ENCODE results near the gene USP1.

Gene USP1

DNA sequence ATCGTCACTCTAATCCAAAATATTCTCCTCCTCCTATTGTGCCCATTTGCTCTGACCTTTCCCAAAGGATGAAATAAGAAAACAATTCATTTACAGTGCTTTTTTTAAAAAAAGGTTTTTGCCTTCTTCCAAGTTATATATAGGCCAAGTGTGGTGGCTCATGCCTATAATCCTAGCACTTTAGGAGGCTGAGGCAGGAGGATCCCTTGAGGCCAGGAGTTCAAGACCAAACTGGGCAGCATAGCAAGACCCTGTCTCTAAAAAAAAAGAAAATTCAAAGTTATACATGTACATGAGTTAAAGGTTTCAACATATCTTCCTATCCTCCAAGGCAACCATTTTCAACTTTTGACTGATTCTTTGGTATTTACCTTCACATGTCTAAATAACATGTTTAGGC, 10.1 kb upstream of the USP1 start:
- FAIRE-seq: no peak

DNA sequence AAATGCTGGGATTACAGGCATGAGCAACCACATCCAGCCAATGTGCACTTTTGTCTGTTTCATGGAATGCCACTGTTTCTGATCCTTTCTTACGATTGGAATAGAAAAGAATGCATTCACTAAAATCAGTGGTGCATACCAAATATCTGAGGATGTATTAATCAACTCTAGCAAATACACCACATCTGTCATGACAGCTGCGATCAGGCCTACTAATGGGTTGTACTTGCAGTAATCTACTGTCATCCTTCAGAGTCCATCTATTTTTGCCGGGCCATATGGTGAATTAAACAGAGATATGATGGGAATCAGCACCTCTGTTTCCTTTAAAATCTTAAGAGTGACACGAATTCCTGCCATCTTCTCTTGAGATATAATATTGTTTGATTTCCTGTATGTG, 8.5 kb upstream of the USP1 start:
- FAIRE-seq (no peak), DNase-seq (ENCODE audit: low spot score) (no peak)

More for the DNA sequence above, 10.1 kb upstream of the USP1 start:
- no peak for DNase-seq (ENCODE audit: low spot score)

DNA sequence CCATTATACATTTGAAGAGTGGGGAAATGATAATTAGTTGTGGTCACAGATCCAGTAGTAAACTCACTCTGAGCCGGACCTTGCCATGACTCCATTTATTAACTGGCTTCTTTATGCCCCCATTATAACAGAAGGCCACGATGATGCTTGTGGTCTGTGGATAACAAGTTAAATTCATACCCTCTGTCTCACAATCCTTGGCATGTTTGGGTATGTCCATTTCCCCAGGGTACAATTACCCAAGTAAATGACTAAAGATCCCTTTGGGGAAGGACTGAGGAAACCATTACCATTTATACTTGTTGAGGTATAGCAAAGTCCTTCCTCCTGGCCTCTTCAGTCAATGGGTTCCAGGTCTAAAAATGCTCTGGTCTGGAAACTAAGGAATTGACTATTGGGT, 7.3 kb upstream of the USP1 start:
- DNase-seq (ENCODE audit: low spot score) (no peak), FAIRE-seq (no peak)

DNA sequence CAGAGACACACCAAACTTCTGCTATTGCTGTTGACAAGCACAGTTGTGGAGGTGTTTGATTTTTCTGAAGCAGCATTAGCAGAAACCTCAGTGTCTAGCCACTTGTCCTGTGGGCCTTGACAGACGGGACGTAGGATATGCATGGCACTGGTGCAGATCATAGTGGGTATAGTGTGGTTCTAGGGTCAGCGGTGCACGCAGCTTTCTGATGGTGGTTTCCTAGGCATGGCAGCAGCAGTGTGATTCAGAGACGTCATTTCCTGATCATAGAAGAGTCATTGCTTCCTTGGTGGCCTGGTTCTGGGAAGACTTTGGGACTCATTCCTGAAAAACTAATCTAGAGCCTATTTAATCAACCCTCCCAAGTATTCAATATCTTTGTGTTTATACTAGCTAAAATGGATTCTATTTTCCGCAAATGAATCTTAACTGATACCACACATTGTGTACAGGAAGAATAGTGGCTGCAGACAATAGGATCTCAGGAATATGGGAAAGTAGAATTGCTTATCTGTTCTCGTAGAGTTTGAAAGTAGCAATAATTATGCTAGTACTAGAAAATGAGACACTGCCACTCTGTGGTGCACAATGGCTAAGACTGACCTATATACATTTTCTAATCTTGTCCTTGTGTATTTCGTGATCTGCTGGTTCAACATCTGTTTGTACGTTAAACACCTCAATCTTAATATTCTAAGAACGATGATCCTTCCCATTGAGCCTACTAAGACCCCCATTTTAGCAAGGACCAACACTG, 2.8 kb upstream of the USP1 start:
- FAIRE-seq (no peak), DNase-seq (ENCODE audit: low spot score) (no peak)

DNA sequence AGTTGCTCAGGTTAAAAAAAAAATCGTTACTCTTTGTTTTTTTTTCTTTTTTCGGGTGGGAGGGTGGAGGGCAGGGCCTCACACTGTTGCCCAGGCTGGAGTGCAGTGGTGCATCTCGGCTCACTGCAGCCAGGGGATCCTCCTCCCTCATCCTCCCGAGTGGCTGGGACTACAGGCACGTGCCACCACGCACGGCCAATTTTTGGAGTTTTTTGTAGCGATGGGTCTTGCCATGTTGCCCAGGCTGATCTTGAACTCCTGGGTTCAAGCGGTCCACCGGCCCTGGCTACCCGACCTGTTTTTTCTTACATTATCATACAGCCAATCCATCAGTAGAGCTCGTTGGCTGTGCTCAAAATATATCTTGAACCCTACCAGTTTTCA, 2.2 kb upstream of the USP1 start:
- no peak for FAIRE-seq
- no peak for DNase-seq (ENCODE audit: low spot score)

DNA sequence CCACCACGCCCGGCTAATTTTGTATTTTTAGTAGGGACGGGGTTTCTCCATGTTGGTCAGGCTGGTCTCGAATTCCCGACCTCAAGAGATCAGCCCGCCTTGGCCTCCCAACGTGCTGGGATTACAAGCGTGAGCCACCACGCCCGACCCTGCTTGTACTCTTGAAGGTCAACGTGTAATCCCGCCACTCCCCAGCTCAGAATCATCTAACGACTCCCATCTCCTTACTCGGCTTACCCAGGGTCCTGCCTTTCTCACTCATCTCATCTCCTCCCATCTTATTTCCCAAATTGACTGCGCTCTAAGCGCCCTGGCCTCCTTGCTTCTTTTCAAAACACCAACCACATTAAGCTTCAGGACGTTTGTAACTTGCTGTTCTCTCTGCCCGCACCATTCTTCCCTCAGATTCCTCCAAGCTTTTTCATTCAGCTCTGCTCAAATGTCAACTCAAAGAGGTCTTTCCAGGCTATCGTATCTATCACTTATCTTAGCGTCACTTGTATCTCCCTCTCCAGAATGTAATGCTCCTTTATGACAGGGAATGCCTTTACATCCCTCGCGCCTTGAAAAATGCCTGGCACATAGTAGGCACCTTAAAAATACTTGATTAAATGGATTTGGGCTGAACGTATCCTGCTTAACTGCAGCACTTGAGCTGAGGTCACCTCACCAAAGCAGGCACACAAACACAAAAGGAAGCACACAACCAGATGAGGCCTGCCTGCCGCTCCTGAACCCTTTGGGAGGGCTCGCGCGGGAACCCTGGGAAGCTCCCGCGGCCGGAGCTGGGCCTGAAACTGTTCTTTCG, 1.4 kb upstream of the USP1 start:
- no peak for DNase-seq (ENCODE audit: low spot score)
- no peak for FAIRE-seq

DNA sequence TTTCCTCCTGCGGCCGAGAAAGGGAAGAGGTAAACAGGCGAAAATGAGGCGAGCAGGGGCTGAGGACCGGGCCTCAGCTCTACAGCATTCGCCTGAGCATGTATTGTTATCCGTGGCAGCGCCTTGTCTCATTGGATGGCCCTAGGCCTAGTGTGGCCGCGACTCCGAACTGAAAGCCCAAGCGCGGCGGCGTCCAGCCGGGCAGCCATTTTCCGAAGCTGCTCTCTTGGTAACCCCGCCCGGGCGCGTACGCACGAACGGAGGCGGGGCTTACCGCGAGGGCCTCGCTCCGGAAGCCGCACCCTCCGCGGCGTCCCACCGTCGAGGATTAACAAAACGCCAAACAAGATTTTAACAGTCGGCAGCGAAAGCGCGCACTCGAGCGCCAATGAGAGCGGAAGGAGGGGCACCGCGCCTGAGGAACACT, 797 bp upstream of the USP1 start:
- FAIRE-seq (no peak), DNase-seq (ENCODE audit: low spot score) (no peak)

DNA sequence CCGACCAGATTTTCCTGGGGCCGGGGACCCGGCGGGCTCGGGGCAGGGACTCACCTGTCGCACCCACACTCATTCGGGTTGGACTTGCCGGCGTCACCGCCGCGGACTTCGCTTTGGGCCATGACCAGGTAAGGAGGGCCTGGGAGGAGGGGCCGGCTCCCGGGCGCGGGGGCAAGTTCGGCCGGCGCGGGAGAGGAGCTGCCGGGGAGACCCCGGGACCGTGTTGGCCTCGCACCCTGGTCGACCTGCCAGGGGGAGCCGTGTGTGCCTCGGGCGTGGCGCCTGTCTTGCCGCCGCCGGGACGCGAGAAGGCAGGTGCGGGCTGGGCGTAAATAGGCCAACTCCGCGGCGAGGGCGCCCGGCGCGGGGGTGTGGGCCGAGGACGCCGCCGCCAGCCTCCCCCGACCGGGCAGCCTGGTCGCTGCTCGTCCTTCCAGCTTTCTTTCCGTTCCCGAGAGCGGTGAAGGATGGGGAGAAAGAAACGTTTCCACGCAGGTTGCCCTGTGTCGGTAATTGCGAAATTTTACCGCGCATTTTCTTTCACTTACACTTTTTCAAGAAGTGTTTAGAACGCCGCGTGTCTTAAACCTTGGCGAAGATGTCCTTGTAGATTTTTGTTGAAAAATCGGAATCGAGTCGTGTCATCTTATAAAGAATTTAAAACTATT, 558 bp downstream of the USP1 start:
- FAIRE-seq (no peak), DNase-seq (ENCODE audit: low spot score) (peak; percentile 24)

DNA sequence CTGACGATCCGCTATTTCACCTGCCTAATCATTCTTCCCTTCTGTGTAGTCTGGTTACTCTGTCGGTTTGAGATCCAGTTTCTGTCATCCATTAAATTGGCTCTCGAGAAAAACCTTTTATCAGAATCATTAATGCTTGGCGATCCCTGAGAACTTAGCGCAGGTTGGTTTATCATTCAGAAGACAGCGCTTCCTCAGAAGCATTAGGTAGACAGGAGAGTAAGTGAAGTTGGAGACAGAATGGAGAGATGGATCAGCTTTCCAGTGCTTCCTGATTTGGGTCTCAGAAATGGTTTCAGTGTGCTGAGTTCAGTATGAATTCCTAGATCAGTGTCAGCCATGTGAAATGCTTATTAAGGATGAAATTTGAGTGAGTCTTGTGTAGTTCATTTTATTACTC, 1.3 kb downstream of the USP1 start:
- no peak for FAIRE-seq
- no peak for DNase-seq (ENCODE audit: low spot score)

DNA sequence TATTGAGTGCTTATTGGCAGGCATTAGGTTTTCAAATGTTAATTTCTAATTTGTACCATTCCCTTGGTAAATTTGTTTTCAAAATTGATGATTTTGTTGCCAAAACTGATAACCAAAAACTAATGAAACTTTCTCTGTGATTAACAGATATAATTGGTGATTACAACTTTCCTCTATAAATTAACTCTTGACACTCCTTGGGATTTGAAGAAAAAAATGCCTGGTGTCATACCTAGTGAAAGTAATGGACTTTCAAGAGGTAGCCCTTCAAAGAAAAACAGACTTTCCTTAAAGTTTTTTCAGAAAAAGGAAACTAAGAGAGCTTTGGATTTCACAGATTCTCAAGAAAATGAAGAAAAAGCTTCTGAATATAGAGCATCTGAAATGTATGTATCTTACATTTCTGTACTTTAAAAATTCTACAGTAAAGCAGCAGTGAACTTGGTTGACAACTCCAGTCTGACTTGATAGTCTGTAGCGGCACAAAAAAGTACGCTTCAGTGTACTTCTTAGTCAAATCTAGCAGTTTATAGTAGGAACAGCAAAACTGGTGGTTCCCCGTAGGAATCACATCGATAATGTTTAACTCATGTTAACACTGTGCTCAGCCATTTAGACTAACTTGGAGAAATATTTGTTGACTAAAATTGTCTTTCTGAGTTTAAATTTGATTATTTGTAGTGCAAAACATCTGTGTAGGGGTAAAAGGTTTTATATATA, 3.0 kb downstream of the USP1 start:
- no peak for DNase-seq (ENCODE audit: low spot score)
- no peak for FAIRE-seq

DNA sequence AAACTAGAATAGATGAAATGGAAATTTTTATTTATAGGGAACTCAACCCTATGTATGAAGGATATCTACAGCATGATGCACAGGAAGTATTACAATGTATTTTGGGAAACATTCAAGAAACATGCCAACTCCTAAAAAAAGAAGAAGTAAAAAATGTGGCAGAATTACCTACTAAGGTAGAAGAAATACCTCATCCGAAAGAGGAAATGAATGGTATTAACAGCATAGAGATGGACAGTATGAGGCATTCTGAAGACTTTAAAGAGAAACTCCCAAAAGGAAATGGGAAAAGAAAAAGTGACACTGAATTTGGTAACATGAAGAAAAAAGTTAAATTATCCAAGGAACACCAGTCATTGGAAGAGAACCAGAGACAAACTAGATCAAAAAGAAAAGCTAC, 7.9 kb downstream of the USP1 start:
- FAIRE-seq (no peak), DNase-seq (ENCODE audit: low spot score) (no peak)

DNA sequence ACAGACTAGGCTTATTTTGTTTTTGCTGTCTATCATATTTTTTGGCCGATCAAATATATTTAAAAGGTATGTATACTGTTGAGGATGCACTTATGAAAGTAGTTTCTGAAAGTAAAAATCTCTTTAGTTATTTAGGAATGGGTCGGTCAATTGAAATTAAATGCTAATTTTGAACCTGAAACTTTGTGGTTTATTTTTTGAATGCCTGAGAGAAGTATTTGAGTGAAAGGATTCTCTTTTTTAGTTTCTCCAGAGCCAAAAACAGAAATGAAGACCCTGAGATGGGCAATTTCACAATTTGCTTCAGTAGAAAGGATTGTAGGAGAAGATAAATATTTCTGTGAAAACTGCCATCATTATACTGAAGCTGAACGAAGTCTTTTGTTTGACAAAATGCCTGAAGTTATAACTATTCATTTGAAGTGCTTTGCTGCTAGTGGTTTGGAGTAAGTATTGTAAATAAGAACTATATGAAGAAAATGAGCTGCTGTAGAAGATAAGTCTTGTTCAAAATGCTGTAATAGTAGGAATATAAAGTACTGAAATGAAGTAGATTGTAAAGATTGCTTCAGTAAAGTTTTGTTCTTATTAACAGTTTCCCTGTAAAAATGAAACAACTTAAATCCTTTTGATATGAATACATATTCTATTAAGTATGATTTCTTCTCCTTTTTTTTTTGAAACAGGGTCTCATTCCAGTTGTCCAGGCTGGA, 11.5 kb downstream of the USP1 start:
- no peak for FAIRE-seq
- DNase-seq (ENCODE audit: low spot score): no peak

DNA sequence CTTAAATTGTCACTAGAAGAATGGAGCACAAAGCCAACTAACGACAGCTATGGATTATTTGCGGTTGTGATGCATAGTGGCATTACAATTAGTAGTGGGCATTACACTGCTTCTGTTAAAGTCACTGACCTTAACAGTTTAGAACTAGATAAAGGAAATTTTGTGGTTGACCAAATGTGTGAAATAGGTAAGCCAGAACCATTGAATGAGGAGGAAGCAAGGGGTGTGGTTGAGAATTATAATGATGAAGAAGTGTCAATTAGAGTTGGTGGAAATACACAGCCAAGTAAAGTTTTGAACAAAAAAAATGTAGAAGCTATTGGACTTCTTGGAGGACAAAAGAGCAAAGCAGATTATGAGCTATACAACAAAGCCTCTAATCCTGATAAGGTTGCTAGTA, 13.5 kb downstream of the USP1 start:
- no peak for DNase-seq (ENCODE audit: low spot score)

DNA sequence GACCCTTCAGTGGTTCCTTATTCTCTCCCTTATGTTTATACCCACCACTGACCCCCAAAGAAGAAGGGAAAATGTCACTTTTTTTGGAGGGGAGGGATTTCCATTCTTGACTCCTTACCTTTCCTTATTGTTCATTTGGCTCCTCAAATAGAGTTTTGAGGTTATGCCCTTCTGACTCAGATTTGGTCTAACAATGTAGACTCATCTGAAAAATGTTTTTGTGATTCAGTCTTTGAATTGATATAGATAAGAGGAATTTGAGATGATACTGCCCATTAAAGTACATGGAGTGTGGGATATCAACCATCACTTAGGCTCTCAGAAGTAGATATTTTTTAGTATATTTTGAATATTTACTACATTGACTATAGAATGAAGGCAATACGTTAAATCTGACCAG, 16.1 kb downstream of the USP1 start:
- no peak for FAIRE-seq

More for the DNA sequence above, 13.5 kb downstream of the USP1 start:
- FAIRE-seq: no peak

DNA sequence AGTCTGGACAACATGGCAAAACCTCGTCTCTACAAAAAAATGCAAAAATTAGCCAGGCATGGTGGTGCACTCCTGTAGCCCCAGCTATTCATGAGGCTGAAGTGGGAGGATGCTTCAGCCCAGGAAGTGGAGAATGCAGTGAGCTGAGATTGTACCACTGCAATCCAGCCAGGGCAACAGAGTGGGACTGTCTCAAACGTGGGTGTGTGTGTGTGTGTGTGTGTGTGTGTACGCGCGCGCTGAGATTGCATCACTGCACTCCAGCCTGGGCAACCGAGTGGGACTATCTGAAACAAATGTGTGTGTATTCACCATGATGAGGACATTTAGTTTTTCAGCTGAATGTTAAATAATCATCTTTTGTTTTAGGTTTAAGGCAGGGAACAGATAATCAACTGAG, 21.1 kb downstream of the USP1 start:
- DNase-seq (ENCODE audit: low spot score): no peak
- FAIRE-seq: no peak

More for the DNA sequence above, 16.1 kb downstream of the USP1 start:
- no peak for DNase-seq (ENCODE audit: low spot score)

DNA sequence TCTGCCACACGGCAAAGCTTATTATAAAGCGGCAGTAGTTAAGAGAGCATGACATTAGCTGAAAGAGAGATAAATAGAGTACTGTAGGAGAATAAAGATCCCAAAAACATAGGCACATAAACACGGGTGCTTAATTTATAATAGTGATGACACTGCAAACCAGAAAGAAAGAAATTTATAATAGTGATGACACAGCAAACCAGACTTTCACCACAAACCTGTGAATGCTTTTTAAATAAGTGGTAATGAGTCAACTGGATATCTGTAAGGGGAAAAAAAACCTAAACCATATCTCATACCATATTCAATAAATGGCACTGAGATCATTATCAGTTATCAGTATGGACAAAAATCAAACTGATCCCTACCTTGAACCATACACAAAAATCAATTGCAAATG, 25.5 kb downstream of the USP1 start:
- no peak for FAIRE-seq
- DNase-seq (ENCODE audit: low spot score): no peak

DNA sequence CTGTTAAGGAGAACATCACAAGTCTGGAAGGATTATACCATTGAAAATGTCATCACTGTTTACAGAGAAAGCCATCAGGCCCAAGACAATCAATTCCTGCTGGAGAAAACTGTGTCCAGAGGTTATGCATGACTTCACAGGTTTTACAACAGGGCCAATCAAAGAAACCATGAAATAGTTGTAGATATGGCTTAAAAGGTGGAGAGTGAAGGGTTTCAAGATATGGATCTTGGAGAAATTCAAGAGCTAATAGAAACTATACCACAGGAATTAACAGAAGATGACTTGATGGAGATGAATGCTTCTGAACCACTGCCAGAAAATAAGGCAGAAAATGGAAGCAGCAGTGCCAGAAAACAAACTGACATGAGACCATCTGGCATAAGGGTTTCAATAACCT, 30.2 kb downstream of the USP1 start:
- FAIRE-seq: no peak

DNA sequence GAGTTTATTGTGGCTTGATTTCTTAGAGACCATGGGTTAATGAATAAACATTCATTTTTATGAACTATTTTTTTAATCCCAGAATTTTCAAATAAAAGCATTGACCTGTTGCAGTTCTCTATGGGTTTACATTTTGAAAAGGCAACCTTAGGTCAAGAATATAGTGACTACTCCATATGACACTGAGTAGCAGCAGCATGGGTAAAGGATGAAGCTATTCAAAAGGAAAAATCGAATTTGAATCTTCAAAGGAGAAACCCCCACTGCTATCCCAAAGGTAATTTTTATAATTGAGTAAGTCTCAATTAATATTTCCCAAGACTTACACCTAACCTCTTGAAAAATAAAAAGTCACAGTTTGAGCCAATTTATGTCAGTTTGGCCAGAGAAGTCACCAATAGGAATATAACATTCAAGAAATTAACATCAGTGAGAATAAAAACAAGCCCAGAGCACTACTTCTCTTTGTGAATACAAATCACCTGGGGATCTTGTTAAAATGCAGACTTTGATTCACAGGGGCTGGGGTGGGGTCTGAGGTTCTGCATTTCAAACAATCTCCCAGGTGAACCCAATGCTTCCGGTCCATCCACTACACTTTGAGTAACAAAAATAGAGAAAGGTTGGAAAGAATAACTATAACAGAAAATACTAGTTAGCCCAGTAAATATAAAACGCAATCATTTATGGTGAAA, 39.8 kb downstream of the USP1 start:
- no peak for DNase-seq (ENCODE audit: low spot score)
- FAIRE-seq: no peak

More for the DNA sequence above, 30.2 kb downstream of the USP1 start:
- DNase-seq (ENCODE audit: low spot score): no peak

DNA sequence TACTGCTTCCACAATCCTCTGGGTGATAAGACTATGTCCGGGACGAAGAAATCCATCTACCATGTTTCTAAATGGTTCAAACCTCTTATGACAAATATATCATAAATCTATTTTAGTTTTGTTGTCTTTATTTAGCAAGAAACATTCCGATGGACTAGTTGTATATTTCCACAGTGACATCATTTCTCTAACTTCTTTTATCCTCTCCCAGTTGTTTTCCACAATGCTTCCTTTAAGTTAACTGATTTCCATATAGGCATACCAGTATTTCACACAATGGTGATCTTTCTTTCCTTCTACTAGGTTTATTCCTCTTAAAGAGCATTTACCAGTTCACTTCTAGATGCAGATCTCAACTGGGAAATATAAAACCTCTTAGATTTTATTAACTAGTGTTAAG, 44.8 kb downstream of the USP1 start:
- DNase-seq (ENCODE audit: low spot score) (no peak), FAIRE-seq (no peak)

DNA sequence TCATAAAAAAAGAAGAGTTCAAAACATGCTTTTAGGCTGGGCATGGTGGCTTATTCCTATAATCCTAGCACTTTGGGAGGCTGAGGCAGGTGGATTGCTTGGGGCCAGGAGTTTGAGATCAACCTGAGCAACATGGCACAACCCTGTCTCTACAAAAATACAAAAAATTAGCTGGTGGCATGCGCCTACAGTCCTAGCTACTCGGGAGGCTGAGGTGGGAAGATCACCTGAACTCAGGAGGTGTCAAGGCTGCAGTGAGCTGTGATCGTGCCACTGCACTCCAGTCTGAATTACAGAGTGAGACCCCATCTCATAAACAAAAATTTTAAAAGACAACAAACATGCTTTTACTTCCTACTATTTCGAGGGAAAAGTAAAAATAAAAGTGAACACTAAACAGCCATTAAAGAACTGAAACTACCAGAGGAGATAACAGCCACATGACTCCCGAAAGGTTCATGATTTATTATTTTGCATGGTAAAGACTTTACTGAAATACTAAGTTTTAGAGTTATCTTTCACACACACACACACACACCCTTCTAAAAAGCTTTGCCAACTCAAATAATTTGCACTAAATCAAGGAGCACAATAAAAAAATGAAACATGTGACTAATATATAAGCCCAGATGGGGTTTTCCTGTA, 48.1 kb downstream of the USP1 start:
- DNase-seq (ENCODE audit: low spot score) (no peak), FAIRE-seq (no peak)

Measured in urothelium cell line (cell line).